Measurements from ENCODE around the gene COL24A1.

- TF ChIP-seq CTCF (IDR thresholded peaks at IDR 0.05) (no peak), POLR2A (IDR thresholded peaks at IDR 0.05) (no peak), POLR2AphosphoS5 (IDR thresholded peaks at IDR 0.05) (no peak)
These were observed 257.7 kb downstream of the COL24A1 start for GRCh38 chr1:85898861-85899260.

All from sigmoid colon (tissue), 4 donors.